ENCODE data around the gene IQCK. TPM values are rescaled to one million over a fixed set of nuclear protein-coding genes. Genes with fewer than 3 reads are reported as not detected.

IQCK gene
- total RNA-seq, 2 donors from 2014 or later, result 7.5 to 14.4 TPM

DNA sequence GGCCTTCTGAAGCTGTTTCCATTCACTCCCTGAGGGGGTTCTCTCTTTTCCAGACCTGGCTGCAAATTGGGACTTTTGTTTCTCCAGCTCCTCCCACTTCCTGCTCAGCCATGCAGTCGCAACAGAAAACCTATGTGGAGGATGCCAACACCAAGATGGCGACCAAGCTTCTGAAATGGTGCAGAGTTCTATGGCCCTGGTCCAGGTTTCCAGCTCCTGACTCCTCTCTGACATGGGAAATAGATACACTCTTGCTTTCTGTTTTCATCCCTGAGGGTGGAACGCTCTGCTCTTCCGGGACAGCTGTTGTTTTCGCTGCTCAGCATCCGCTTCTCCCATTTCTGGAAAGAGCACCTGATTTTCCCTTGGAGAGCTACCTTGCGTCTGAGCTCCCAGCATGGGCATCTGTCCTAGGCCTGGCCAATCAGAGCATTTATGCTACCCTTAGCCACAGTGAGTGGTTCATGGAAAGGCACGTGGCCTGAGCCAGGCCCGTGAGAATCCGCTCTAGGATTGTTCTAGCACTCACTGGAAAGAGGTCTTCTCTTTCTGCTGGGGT, 158.5 kb downstream of the IQCK start:
- TF ChIP-seq, protein P1, sequence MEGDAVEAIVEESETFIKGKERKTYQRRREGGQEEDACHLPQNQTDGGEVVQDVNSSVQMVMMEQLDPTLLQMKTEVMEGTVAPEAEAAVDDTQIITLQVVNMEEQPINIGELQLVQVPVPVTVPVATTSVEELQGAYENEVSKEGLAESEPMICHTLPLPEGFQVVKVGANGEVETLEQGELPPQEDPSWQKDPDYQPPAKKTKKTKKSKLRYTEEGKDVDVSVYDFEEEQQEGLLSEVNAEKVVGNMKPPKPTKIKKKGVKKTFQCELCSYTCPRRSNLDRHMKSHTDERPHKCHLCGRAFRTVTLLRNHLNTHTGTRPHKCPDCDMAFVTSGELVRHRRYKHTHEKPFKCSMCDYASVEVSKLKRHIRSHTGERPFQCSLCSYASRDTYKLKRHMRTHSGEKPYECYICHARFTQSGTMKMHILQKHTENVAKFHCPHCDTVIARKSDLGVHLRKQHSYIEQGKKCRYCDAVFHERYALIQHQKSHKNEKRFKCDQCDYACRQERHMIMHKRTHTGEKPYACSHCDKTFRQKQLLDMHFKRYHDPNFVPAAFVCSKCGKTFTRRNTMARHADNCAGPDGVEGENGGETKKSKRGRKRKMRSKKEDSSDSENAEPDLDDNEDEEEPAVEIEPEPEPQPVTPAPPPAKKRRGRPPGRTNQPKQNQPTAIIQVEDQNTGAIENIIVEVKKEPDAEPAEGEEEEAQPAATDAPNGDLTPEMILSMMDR (IDR thresholded peaks at IDR 0.05), result no peak
- DNase-seq (ENCODE audit: low spot score), result no peak
- H3K4me3 ChIP-seq, result no peak overlapping the region
- H3K9me3 ChIP-seq, result no peaks in the 10 kb centered on the region
- peak overlapping the region; percentile 13 to 66 for H3K27ac ChIP-seq
- peaks cover 16% of the 10 kb centered on the region for H3K36me3 ChIP-seq
- H3K27me3 ChIP-seq, result no peaks in the 10 kb centered on the region
- H3K4me1 ChIP-seq, result peaks cover 0 to 60% of the 10 kb centered on the region in 2 donors

DNA sequence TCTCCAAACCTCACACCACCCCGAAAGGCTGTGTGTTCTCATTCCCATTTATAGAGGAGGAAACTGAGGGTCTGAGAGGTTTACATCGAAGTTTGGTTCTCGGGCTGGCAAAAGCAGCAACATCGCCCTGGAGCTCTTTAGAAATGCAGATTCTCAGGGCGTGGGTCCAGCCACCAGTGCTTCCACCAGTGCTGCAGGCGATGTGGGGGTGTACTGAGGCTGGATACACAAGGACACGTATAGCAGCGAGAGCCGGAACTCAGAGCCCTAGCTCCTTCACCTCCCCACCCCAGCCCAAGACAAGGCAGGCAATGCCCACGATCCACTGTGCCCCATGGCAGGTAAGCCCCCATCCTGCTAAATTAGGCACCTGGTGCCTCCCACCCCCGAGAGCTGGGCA, 160.7 kb downstream of the IQCK start:
- H3K36me3 ChIP-seq, result peaks cover 6% of the 10 kb centered on the region
- peaks cover 0 to 79% of the 10 kb centered on the region in 2 donors for H3K4me1 ChIP-seq
- no peak overlapping the region for H3K4me3 ChIP-seq
- H3K27me3 ChIP-seq, result no peaks in the 10 kb centered on the region
- DNase-seq (ENCODE audit: low spot score), result no peak
- H3K27ac ChIP-seq, result peak overlapping the region in 1 of 2 donors; percentile 66
- TF ChIP-seq, protein P1 (IDR thresholded peaks at IDR 0.05), result no peak
- H3K9me3 ChIP-seq, result no peaks in the 10 kb centered on the region

DNA sequence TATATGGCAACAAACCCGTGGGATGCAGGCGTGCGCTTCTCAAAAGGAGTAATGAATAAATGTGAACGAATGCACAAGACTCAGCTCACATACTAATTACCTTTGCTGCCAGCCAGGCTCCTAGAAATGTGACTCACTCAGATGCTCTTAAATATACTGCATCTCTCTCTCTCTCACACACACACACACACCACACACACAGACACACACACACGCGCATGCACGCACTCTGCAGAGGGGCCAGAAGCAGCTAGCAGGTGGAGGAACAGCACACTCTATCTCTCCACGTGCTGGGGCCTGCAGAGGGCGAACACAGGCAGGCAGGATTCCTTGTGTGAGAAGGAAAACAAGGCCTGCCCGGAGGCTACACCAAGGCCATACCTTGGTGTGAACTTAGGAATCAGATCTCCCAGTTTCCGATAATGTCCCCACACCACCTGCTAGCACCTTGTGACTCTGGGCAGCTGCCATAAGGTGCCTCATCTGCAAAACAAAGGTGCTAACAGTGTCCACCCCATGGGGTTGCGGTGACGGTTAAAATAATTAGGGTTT, 161.2 kb downstream of the IQCK start:
- TF ChIP-seq, protein P1 (IDR thresholded peaks at IDR 0.05), result no peak
- DNase-seq (ENCODE audit: low spot score), result no peak
- peaks cover 0 to 74% of the 10 kb centered on the region in 2 donors for H3K4me1 ChIP-seq

DNA sequence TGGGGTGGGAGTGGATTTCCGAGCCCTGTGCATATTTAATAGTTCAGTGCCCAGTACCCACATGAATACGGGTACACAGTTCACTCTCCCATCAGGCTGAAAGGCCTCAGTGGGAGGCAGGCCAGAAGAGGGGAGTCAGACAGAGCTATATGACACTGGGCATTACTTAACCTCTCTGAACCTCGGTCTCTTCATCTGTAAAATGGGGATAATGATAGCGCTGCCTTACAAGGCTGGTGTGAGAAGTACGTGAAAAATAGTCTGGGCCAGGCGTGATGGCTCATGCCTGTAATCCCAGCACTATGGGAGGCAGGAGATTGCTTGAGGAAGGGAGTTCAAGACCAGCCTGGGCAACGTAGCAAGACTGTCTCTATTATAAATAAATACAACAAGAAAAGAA, 163.0 kb downstream of the IQCK start:
- no peaks in the 10 kb centered on the region for H3K27me3 ChIP-seq
- H3K36me3 ChIP-seq, result peaks cover 6% of the 10 kb centered on the region
- H3K27ac ChIP-seq, result no peak overlapping the region
- no peak overlapping the region for H3K4me3 ChIP-seq
- no peaks in the 10 kb centered on the region for H3K9me3 ChIP-seq
- DNase-seq (ENCODE audit: low spot score), result no peak
- H3K4me1 ChIP-seq, result peaks cover 0 to 69% of the 10 kb centered on the region in 2 donors
- TF ChIP-seq, protein P1 (IDR thresholded peaks at IDR 0.05), result no peak

More for the DNA sequence above, 161.2 kb downstream of the IQCK start:
- Histone ChIP-seq H3K27me3 (no peaks in the 10 kb centered on the region), H3K36me3 (peaks cover 6% of the 10 kb centered on the region), H3K9me3 (no peaks in the 10 kb centered on the region), H3K4me3 (no peak overlapping the region), H3K27ac (peak overlapping the region in 1 of 2 donors; percentile 66)

DNA sequence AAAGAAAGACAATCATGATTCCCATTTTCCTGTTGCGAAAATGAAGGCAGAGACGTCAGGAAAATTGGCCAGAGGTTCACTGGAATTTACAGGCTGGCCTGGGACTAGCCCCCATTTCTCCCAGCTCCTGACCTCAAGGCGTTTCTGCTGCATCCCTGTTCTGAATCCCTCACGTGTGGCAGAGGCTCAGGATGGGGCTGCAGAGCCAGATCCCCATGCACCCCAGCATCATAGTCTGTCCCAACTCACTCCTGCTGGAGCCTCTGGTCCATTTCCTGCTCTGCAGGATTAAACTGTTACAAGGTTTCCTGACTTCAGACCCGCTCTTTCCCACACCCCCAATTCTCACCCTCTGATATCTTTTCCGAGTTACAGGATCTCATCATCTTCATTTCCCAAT, 163.7 kb downstream of the IQCK start:
- Histone ChIP-seq H3K27me3 (no peaks in the 10 kb centered on the region), H3K27ac (peak overlapping the region in 1 of 2 donors; percentile 90), H3K4me1 (peaks cover 0 to 65% of the 10 kb centered on the region in 2 donors), H3K36me3 (peaks cover 6% of the 10 kb centered on the region), H3K9me3 (no peaks in the 10 kb centered on the region), H3K4me3 (peak overlapping the region in 1 of 2 donors; percentile 82)
- no peak for DNase-seq (ENCODE audit: low spot score)
- TF ChIP-seq, protein P1 (IDR thresholded peaks at IDR 0.05), result no peak

Data from right atrium auricular region (tissue), 2 donors.